Activated CD4-positive, alpha-beta T cell treated with anti-CD3 and anti-CD28 coated beads, Interleukin-2, amount 50 U/mL, for 48 hours (primary cell): ENCODE measurements around the gene RAB18.
A peak's percentile ranks its signal among the peaks of the same experiment; 100 is the strongest.
"Not testable (repeated sequence)": the region's sequence is repeated elsewhere in the genome, so short reads cannot be mapped to it uniquely, and the experiment has no call there.

Source experiments
- DNase-seq, 2 experiments: peaks; one replicate each; pipeline ENCODE4 v3.0.0-alpha.2; 2020

The RAB18 gene

DNA sequence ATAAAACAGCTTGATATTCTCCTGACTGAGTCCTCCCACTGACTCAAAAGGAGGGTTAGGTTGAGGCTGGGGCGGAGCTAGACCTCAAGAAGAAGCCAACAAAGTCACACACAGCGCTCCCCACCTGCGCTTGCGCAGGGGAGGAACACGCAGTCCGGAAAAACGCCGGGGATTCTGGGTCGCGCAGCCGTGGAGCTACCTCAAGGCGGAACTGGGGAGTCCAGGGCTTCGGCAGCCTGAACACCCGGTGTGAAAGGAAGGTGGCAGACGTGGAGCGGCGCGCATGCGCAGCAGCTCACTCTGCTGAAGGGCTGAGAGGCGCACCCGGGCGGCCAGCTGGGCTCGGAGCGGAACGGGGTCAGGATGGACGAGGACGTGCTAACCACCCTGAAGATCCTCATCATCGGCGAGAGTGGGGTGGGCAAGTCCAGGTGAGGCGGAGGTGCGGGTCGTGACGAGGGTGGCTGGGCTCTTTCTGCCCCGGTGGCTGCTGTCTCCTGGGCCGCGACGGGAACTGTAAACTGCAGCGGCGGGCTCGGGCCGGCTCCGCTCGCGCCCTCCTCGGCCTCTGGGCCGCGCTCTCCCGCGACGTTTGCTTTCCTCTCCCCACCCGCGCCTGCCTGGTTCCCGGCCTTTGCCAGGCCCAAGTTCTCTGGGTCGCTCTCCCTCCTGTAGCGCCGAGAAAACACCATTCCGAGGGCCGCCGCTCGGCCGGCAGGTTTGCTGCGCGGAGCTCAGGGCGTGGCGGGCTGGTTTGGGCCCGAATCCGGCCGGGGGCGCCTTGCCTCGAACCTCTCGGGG is at the start of gene RAB18:
Gene RAB18, plus strand, starts transcription at position 298 of the 801 bp plus-strand sequence. Its CDS starts 66 bp downstream, at position 364.
- peak; percentile 96 to 98 for DNase-seq

DNA sequence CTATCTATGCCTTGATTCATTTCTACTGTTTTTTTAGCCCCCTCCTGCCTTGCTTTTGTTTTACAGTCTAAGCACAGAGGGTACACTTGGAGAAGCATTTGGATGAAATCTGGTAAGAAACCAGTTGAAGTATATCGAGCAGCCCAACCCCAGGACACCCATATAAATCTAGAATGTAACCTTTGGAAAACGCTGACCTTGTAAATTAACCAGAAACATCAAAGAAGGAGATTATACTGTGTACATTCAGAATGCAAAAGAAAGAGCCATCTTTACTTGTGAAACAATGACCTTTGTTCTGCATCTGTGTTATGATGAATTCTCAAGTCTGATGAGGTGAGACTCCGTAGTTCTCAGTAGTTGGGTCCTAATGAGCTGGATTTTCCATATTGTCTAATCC is 49.3 kb upstream of the RAB18 start:
- no peak for DNase-seq

DNA sequence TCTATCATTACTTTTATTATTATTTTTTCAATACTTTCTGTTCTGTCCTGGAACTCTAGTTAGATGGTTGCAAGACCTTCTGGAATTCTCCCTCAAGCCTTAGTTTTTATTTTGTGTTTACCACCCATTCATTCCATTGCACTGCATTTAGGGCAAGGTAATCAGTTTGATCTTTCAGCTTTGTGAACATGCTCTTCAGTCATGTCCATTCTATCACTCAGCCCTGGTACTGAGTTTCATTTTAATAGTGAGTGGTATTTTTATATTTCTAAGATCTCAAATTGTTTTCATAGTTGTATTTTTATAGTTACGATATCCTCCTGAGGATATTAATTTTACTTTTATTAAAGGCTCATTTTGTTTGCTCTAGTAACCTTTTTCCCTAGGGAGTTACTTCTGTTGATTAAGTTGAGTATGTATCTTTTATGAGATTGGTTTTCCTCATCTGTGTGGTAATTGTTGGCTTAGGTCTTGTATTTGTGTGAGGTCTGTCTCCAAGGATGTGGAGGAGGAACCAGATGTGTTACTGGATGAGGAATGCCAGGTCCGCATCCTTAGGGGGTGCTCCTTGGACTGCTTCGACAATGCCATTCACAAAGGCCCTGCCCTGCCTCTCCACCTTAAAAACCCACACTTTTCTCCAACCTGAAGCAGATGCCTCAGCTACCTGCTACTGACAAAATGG is 46.7 kb upstream of the RAB18 start:
- no peak for DNase-seq

DNA sequence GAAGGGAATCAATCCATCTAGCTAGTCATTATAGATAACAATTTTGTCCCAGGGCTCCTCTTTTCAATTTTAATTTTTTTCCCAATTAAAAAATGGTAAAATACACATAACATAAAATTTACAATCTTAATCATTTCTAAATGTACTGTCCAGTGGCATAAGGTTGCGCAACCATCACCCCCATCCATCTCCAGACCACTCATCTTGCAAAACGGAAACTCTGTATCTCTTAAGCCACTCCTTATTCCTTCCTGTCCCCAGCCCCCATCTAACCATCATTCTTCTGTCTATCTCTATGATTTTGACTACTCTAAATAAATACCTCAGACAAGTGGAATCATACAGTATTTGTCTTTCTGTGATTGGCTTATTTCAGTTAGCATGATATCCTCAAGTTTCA is 46.1 kb upstream of the RAB18 start:
- no peak for DNase-seq

DNA sequence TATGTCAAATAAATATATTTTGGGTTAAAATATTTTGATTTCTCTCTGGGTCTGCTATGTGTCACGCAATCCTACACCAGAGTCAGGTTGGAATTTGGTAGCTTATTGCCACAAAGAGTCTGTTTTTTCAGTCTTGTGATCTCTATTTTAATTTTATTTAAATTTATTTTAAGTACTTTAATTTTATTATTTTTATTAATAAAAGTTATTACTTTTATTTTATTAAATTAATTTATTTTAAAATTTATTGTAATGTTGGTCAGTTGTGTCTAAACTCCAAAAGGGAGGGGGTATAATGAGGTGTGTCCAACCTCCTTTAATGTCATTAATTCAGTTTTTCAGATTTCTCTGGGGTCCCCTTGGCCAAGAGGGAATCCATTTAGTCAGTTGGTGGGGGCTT is 42.8 kb upstream of the RAB18 start:
- DNase-seq: no peak

DNA sequence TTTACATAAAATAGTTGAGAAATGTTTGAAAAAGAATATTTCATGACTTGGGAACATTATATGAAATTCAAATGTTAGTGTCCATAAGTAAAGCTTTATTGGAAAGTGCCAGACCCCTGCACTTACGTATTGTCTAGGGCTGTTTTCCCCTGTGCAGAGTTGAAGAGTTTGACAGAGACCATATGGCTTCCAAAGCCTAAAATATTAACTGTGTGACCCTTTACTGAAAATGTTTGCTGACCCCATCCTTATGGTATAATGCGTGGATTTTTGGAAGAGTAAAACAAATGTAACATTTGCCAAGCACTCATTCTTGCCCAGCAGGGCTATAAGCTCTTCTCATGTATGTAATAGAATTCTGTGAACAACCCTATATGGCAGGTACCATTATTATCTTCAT is 40.1 kb upstream of the RAB18 start:
- no peak for DNase-seq

DNA sequence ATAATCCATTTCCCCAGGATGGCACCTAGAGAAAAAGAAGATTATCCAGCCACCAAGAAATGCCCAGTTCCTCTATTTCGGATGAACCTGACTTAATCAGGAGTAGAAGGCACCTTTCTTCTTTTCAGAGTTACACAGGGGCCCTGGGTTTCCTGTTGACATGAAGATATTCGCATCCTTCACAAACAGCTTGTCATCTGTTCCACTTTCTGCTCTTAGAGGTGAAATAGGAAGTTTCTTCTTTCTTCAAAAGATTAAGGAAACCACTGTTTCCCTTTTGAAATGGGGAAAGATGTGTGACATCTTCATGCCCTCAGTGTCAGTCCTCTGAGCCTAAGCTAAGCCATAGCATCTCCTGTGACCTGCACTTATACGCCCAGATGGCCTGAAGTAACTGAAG is 39.1 kb upstream of the RAB18 start:
- no peak for DNase-seq

DNA sequence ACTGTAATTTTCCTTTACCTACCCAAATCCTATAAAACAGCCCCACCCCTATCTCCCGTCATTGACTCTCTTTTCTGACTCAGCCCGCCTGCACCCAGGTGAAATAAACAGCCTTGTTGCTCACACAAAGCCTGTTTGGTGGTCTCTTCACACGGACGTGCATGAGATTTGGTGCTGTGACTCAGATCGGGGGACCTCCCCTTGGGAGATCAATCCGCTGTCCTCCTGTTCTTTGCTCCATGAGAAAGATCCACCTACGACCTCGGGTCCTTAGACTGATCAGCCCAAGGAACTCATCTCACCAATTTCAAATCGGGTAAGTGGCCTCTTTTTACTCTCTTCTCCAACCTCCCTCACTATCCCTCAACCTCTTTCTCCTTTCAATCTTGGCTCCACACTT is 38.5 kb upstream of the RAB18 start:
- not testable (repeated sequence) for DNase-seq

DNA sequence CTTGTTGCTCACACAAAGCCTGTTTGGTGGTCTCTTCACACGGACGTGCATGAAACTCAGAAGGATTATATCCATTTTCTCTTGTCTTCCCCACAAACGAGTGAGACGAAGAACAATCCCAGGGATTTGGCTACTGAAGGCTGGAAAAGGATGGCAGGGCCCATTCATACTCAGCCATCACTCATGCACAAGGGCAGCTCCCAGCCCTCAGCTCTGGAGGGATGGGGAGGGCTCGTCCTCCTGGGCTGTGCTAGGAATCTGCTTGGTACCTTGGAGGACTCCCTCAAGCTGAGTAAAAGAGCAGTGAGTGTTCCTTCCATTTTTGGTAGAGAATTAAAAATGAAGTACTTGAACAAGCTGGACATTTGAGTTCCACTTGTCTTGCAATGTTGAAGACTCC is 33.2 kb upstream of the RAB18 start:
- no peak for DNase-seq

DNA sequence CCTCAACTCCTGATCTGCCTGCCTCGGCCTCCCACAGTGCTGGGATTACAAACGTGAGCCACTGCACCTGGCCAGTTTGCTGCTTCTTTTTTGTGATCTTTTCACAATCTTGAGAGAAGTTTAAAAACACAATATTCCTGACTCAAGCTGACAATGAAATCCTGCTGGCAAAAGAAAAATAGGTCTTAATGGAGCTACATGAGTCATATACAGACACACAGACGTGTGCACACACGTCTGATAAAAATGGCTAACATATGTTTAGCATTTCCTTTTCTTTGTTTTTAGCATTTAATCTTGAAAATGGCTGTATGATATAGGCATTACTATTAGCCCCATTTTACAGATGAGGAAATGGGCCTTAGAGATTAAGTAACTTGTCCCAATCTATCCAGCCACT is 29.4 kb upstream of the RAB18 start:
- DNase-seq: no peak

DNA sequence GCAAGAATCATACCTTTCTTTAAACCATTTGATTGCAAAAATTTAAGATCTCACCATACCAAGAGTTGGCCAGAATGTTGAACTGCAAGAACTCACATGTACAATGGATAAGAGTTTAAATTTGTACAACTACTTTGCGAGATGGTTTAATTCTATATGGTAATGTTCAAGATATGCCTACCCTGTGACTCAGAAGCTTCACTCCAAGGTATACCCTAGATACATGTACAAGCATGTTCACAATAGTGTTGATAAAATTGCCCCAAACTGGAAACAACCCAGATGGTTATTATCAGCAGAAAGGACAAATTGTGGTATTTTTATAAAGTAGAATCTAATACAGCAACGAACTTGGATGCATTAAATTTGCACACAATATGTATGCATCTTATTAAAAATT is 25.1 kb upstream of the RAB18 start:
- no peak for DNase-seq

DNA sequence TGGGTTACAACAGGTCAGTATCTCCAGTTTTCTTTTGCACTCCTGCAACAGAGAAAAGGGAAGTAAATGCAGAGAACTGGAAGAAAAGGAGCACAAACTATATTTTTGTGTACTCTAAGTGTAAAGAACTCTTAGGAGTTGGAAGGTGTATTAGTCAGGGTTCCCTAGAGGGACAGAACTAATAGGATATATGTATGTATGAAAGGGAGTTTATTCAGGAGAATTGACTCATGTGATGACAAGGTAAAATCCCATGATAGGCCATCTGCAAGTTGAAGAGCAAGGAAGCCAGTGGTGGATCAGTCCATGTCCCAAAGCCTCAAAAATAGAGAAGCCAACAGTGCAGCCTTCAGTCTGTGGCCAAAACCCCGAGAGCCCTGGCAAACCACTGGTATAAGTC is 22.6 kb upstream of the RAB18 start:
- no peak for DNase-seq

DNA sequence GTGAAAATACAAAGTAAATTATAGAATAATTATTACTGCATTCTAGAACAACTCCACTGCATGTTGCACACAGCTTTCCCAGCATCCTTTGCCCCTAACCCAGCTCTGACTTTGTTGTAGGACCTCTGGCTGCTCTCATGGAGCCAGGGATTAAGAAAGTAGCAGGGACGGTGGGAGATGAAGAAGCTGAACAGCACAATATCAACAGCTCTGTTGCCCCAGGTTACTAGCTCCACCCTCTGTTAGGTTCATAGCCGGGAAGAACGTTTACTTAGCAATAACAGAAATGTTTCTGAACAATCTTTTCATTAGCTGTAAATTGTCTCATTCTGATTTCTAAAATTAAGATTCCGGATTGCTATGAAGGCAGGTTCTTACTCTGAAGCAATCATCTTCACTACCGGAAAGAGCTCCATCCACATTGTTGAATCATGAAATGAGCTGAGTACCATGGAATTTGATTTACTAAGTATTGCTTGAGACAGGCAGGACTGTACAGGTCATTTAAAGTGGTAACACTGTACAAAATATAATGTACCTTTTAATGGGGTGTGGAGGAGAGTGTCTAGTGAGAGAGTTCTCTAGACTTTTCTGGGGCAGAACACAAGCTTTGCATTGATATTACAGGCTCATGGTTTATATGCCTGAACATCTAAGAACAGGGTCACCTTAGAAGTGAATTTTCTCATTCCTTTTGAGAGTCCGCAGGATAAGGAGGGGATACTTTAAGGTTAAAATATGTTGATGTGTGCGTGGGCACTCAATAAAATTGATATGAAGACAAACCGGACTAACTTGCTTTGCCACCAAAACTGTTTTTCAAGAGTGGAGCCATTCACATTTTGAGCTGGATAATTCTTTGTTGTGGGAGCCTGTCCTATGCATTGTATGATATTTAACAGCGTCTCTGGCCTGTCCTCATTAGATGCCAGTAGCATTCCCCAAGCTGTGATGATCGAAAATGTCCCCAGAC is 20.8 kb upstream of the RAB18 start:
- DNase-seq: no peak

DNA sequence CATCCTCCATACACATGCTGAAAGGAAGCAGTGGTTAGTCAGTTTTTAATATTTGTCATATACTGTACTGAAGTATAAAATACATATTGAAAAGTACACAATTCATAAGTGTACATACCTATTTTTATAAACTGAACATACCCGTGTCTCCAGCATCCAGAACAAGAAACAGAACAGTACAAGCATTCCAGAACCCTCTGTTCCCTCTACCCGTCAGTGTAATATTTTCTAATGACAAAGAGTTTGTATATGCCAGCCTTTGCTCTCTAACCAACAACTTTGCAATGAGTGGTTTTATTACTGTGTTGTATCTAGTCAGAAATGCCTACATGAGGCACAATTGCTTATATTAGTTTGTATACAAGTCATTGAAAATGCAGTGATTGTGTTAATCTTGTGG is 18.7 kb upstream of the RAB18 start:
- DNase-seq: no peak

DNA sequence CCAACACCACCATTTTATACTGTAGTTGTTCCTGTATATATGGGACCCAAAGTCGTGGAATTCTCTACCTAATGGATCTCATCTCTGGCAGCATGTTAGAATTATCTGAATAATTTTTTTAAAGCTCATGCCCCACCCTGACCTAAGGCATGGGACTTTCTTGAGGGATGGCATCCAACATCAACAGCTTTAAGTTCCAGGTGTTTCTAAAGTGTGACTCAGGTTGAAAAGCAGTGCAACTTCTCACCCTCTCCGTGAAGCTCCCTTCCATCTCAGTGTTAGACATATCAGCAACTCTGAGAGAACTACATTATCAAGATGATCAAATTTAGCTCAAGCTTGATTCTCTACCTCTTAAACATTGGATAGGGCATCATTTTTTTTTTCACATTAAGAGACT is 18.1 kb upstream of the RAB18 start:
- no peak for DNase-seq

DNA sequence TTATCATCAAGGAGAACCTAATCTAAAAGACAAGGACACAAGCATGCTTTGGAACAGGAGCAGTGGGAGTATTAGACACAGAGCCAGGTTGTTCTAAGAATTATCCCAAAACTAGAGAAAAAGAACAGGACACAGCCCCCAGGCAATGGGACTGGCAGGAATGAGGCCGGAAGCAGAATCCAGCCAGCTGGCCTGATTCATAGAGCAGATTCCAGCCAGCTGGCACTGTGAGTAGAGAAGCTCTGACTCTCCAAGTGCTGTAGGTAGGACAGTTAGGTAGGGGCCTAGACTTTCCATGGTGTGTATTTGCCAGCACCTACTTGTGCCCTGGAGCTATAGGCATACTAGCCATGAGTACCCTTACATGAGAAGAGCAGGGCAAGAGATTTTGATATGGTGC is 13.3 kb upstream of the RAB18 start:
- no peak for DNase-seq

DNA sequence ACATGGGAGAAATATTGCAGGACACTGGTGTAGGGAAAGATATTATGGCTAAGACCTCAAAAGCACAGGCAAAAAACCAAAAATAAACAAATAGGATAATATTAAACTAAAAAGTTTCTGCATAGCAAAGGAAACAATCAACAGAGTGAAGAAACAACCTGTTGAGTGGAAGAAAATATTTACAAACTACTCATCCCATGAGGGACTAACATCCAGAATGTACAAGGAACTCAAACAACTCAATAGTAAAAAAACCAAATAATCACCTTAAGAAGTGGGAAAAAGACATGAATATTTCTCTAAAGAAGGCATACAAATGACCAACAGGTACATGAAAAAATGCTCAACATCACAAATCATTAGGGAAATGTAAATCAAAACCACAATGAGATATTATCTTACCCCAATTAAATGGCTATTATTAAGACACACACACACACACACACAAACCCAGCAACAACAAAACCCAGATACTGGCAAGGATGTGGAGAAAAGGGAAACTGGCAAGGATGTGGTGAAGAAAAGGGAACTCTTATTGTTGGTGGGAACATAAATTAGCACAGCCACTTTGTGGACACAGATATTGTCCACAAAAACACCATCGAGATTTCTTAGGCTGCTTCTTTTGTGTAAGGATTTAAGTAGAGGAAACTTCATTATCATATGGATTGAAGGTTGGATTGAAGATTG is 9.8 kb upstream of the RAB18 start:
- no peak for DNase-seq

DNA sequence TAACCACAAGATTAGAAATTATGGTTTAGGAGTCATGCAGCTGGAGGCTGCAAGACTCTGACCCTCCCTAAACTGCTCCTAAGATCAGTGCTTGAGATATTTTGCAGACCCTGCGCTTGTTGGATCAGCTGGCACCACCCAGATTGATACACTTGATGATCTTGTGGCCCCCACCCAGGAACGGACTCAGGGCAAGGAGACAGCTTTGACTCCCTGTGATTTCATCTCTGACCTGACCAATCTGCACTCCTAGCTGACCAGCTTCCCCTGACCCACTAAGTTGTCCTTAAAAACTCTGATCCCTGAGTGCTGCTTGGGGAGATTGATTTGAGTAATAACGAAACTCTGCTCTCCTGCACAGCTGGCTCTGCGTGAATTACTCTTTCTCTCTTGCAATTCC is 8.0 kb upstream of the RAB18 start:
- no peak for DNase-seq

DNA sequence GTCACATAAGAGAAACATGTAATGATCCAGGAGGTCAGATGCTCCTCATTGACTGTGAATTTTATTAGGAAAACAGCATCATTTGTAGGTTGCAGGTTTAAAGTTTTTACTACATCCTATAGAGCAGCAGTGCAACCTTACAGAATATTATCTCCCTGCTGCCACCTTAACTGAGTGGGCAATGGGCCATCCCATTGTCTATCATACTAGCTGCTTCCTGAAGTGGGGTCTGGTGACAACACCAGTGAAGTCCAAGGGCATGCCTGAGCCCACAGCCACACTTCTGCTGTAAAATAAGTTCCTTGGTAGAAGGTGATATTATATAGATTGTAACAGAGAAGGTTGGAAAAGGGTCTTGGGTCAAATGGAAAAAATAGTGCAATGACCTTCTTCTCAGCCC is 4.0 kb upstream of the RAB18 start:
- no peak for DNase-seq

DNA sequence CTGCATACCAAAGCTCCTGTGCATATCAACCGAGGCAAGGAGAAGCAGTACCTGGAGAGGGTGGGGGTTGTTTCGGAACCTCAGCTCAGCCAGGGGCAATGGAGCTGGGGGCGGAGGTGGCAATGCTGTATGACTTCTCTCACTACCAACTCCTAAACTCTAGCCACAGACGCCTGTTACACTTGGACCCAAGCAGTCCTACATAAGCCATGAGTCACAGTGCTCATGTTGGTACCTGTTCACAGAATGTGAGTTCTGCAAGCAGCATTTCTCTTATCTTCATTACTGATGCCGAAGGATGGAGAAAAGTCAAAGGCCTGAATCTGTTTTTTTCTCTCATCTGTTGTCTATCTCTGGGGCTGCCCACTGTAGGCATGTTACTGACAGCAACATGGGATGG is 3.2 kb upstream of the RAB18 start:
- DNase-seq: no peak

DNA sequence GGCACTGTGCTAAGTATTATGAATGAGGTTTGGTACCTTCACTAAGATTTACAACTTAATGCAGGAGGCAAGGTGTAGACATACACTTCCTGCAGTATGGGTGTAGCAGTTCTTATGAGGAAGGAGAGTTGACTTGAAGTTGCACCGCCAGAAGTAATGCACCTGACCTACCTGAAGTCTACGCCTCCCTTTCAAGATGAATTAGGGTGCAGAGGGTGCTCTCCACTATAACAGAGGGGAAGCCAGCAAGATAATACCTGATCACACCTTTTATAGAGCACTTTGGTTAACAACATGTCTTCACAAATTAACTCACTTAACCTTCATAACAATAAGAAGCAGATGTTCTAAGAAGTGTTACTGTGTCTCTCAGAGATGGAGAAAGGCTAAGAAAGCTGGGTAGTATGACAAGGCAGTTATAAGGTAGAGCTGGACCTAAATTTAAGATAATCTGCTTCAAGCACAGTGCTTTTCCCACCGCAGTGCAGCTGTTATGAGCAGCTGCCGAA is 552 bp upstream of the RAB18 start:
- DNase-seq: no peak

DNA sequence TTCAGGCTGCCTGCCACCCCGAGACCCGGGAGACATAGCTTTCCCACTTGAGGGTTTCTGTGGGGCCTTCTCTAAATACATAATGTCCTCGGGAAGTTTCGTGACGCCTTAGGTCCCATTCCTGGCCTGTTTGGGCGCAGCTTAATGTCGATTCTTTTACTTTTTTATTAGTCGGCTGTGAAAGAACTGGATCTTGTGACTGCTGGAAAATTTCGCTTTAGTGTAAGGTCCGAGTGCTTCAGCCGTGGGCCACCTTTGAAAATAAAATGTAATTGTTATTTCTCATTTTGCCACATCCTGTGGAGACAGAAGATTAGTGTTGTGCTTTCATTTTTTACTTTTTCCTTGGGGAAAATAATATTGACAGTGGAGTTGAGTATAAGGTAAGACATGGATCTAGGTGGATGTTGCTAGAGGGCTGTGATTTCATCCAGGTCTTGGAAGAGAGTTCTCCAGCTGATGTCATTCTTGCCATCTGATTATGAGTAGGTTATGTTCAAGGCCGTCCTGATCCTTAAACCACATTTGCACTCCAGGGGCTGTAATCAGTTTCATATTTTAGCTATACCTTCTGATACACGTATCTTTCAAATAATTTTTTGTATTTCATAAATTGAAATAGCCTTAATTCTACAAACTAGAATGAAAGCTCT is 830 bp downstream of the RAB18 start:
- no peak for DNase-seq
